A673 (cell line): ENCODE measurements around the gene IRS1. TPM values are rescaled to one million over a fixed set of nuclear protein-coding genes. Genes with fewer than 3 reads are reported as not detected.

Experiments
- BruUV-seq: library from RNA; stranded (reverse); fragments of 400-500 nt; replicated peaks from 2 replicates; lab custom pipeline; 2021; lab: Mats Ljungman, UMichigan
- CTCF ChIA-PET: fragments of 300-600 bp; sonication (Branson Sonifier 250); formaldehyde crosslinking; loops from one replicate; lab custom pipeline; 2022; ENCODE audit warnings: antibody characterized with exemption; lab: Charles Lee
- POLR2A ChIA-PET: fragments of 300-600 bp; sonication (Branson Sonifier 250); formaldehyde crosslinking; loops from one replicate; lab custom pipeline; 2022; ENCODE audit warnings: antibody characterized with exemption; ENCODE audit not compliant: low non-redundant PET; lab: Charles Lee
- DNase-seq: peaks from one replicate; pipeline ENCODE4 v3.0.0-alpha.2; 2015; ENCODE audit warnings: low spot score
- H3K27ac ChIP-seq: fragments of 200-600 bp; sonication (generic); 2 replicates; pipeline ENCODE4 v1.5.1; 2016; ENCODE audit warnings: mixed run types, low read depth, mild to moderate bottlenecking, mixed read lengths, antibody characterized with exemption, low read length; ENCODE audit not compliant: poor library complexity, severe bottlenecking
- H3K27me3 ChIP-seq: fragments of 200-600 bp; sonication (generic); replicated peaks from 2 replicates; pipeline ENCODE4 v1.6.1; 2017; ENCODE audit warnings: mixed run types, low read depth, mild to moderate bottlenecking, mixed read lengths, antibody characterized with exemption, low read length; ENCODE audit not compliant: insufficient read depth, poor library complexity
- H3K36me3 ChIP-seq: fragments of 200-600 bp; sonication (generic); 2 replicates; pipeline ENCODE4 v1.6.1; 2016; ENCODE audit warnings: mixed run types, mild to moderate bottlenecking, mixed read lengths, antibody characterized with exemption, low read length; ENCODE audit not compliant: insufficient read depth, poor library complexity, severe bottlenecking
- H3K4me1 ChIP-seq: fragments of 200-600 bp; sonication (generic); 2 replicates; pipeline ENCODE4 v1.6.1; 2017; ENCODE audit warnings: mixed run types, mild to moderate bottlenecking, mixed read lengths, antibody characterized with exemption, low read length; ENCODE audit not compliant: insufficient read depth, poor library complexity, severe bottlenecking
- H3K4me3 ChIP-seq: fragments of 200-600 bp; sonication (generic); 2 replicates; pipeline ENCODE4 v1.5.1; 2016; ENCODE audit warnings: low read depth, mixed run types, mild to moderate bottlenecking, mixed read lengths, low read length; ENCODE audit not compliant: poor library complexity, severe bottlenecking
- H3K9me3 ChIP-seq: fragments of 200-600 bp; sonication (generic); 2 replicates; pipeline ENCODE4 v1.6.1; 2016; ENCODE audit warnings: mixed run types, low read depth, mild to moderate bottlenecking, mixed read lengths, antibody characterized with exemption, low read length; ENCODE audit not compliant: poor library complexity, severe bottlenecking
- EZH2 ChIP-seq: fragments of 200-600 bp; sonication (generic); IDR thresholded peaks from 2 replicates; pipeline ENCODE4 v1.6.1; 2017; ENCODE audit warnings: borderline replicate concordance, low read depth, mild to moderate bottlenecking, mixed read lengths, antibody characterized with exemption, low read length; ENCODE audit not compliant: poor library complexity, severe bottlenecking
- intact Hi-C: fragments of 100-400 bp; cut with micrococcal nuclease; formaldehyde crosslinking; loops from one replicate; pipeline ENCODE4 v1.10.0; 2022; ENCODE audit not compliant: unreplicated experiment
- total RNA-seq: library from RNA; stranded (reverse); gene quantifications from 2 replicates; pipeline ENCODE4 v1.2.3, GENCODE V29; 2021
- TF ChIP-seq, protein P1 (sequence below): fragments of 300-800, 200-600 bp; sonication (generic); conservative IDR thresholded peaks from 2 replicates; pipeline ENCODE4 v1.5.1; 2017; ENCODE audit warnings: low read depth, mild to moderate bottlenecking, antibody characterized with exemption, low read length, moderate library complexity, mixed read lengths

IRS1 gene
- total RNA-seq, 1 experiment from 2014 or later, result 29.3 TPM

DNA sequence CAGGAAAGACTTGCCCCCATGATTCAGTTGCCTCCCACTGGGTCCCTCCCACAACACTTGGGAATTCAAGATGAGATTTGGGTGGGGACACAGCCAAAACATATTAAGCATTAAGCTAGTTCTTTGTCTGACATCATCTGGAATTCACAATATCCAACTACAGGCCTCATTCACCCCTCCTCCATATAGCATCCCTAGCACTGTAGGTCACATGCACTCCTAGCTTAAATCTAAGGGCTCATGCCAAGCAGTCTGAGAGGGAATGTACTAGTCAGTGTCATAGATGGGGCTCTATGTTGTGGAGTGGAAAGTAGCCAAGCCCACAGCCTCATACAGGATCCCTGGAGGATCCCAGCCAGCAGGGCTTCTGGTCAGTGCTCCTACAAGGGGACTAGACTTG lies 92.1 kb downstream of the IRS1 start:
- DNase-seq, result no peak
- no peaks in the 10 kb centered on the region for H3K27me3 ChIP-seq
- ChIA-PET POLR2A (no interaction called here), CTCF (no interaction called here)
- intact Hi-C loops, result no loop called here
- BruUV-seq, result no TSS peak
- no peak overlapping the region for H3K27ac ChIP-seq
- no peak overlapping the region for H3K4me3 ChIP-seq
- TF ChIP-seq, protein P1, sequence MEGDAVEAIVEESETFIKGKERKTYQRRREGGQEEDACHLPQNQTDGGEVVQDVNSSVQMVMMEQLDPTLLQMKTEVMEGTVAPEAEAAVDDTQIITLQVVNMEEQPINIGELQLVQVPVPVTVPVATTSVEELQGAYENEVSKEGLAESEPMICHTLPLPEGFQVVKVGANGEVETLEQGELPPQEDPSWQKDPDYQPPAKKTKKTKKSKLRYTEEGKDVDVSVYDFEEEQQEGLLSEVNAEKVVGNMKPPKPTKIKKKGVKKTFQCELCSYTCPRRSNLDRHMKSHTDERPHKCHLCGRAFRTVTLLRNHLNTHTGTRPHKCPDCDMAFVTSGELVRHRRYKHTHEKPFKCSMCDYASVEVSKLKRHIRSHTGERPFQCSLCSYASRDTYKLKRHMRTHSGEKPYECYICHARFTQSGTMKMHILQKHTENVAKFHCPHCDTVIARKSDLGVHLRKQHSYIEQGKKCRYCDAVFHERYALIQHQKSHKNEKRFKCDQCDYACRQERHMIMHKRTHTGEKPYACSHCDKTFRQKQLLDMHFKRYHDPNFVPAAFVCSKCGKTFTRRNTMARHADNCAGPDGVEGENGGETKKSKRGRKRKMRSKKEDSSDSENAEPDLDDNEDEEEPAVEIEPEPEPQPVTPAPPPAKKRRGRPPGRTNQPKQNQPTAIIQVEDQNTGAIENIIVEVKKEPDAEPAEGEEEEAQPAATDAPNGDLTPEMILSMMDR, result no peak
- no peak for TF ChIP-seq EZH2
- H3K4me1 ChIP-seq, result no peaks in the 10 kb centered on the region
- H3K9me3 ChIP-seq, result no peaks in the 10 kb centered on the region
- H3K36me3 ChIP-seq, result no peaks in the 10 kb centered on the region

DNA sequence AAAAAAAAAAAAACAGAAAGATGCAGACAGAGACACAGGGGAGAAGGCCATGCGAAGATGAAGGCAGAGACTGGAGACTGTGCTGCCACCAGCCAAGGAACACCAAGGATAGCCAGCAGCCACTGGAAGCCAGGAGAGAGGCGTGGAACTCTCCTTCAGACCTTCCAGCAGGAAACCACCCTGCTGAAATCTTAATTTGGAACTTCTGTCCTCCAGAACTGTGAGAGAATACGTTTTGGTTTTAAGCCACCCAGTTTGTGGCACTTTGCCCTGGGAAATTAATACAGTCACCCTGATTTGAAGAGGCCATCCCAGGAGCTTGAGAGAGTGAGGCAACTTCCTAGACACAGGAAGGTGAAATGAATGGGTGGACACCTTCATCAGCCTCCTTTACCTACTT lies 93.7 kb downstream of the IRS1 start:
- ChIA-PET POLR2A (no interaction called here), CTCF (no interaction called here)
- no TSS peak for BruUV-seq
- Histone ChIP-seq H3K27ac (no peak overlapping the region), H3K4me1 (no peaks in the 10 kb centered on the region), H3K4me3 (no peak overlapping the region), H3K27me3 (no peaks in the 10 kb centered on the region), H3K9me3 (no peaks in the 10 kb centered on the region), H3K36me3 (no peaks in the 10 kb centered on the region)
- no peak for DNase-seq
- TF ChIP-seq, protein P1, result no peak
- no peak for TF ChIP-seq EZH2
- intact Hi-C loops, result no loop called here

DNA sequence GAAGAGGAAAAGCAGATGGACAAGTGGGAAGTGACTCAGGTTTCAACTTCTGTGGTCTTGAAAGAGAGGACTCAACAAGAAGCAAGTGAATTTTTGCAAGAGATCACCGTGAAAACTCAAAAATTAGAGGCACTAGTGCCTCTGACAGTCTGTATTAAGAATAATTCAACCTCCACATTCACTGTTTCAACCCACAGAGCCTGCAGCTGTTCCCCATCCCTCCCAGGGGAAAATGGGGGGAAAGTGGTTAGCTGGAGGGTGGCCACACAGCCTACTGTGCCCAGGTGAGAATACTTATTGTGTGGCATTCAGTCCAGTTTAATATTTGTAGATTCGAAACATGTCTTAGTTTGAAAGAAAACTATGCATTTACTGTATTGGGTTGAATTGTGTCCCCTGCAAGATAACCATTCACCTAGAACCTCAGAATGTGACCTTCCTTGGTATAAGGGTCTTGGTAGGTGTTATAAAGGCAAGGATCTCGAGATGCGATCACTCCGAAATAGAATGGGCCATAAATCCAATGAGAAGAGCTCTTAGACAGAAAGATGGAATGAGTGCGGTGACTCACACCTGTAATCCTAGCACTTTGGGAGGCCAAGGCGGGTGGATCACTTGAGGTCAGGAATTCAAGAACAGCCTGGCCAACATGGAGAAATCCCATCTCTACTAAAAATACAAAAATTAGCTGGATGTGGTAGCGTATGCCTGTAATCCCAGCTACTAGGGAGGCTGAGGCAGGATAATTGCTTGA lies 94.3 kb downstream of the IRS1 start:
- TF ChIP-seq, protein P1, result no peak
- TF ChIP-seq EZH2, result no peak
- POLR2A ChIA-PET, result no interaction called here
- no peak overlapping the region for H3K4me3 ChIP-seq
- CTCF ChIA-PET, result no interaction called here
- H3K4me1 ChIP-seq, result no peaks in the 10 kb centered on the region
- no peak for DNase-seq
- H3K36me3 ChIP-seq, result no peaks in the 10 kb centered on the region
- H3K9me3 ChIP-seq, result no peaks in the 10 kb centered on the region
- no peak overlapping the region for H3K27ac ChIP-seq
- intact Hi-C loops, result no loop called here
- BruUV-seq, result no TSS peak
- no peaks in the 10 kb centered on the region for H3K27me3 ChIP-seq
